ENCODE results near the gene MBOAT7. TPM values are rescaled to one million over a fixed set of nuclear protein-coding genes. Genes with fewer than 3 reads are reported as not detected.
A peak's percentile ranks its signal among the peaks of the same experiment; 100 is the strongest.
"Not testable (repeated sequence)": the region's sequence is repeated elsewhere in the genome, so short reads cannot be mapped to it uniquely, and the experiment has no call there.

Gene MBOAT7, protein sequence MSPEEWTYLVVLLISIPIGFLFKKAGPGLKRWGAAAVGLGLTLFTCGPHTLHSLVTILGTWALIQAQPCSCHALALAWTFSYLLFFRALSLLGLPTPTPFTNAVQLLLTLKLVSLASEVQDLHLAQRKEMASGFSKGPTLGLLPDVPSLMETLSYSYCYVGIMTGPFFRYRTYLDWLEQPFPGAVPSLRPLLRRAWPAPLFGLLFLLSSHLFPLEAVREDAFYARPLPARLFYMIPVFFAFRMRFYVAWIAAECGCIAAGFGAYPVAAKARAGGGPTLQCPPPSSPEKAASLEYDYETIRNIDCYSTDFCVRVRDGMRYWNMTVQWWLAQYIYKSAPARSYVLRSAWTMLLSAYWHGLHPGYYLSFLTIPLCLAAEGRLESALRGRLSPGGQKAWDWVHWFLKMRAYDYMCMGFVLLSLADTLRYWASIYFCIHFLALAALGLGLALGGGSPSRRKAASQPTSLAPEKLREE
- total RNA-seq (2014; rRNA removed; shearing (Covaris generic)): 27.5 and 28.9 TPM in 2 replicates
- 57.6 and 80.4 TPM in 2 replicates for polyA plus RNA-seq (2014; cell fraction: nucleus; rRNA removed)

DNA sequence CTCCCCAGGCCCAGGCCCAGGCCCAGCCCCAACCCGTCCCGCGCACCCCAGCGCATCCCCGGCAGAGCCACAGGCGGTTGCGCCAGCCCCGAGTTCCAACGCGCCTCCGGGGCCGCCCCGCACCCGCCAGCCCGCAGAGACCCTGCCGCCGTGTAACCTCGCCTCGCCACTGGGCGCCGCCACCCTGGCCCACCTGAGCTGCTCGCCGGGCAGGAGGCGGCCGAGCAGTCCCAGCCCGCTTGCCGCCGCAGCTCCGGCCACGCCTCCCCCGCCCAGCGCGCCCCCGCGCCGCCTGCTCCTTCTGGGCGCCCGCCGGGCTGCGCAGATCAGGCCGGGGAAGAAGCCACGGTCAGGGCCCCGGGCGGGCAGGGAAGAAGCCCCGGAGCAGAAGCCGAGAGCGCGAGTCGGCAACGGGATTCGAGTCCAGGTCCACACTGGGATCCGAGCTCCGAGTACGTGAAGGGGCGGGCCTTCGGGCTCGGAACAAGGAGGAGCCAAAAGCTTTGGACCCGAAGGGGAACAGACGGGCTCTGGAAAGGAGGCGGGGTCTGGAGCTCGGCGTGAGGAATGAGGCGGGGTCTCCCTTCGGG is at the start of gene MBOAT7:
MBOAT7 (minus strand) TSS at position 436 of the 590 bp plus-strand sequence. CDS start 1,072 bp downstream, outside the sequence.
- no peak for DNase-seq (ENCODE audit: extremely low read depth, low read depth)

DNA sequence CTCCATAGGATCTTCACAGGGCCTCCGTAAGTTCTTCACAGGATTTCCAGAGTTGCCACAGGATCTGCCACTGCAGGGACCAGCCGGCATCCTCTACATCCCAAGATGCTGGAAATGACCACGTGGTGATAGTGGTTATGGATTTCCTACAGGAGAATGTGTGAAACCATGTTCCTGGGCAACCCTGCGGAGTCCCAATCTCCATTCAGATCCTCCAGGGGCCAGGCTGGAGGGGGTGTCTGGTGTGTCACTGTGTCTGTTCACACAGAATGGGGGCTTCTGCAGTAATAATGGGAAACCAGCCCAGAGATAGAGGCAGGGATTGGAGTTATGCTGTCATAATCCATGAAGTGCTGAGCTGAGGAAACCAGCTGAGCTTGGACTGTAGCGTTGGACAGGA is 44.6 kb upstream of the MBOAT7 start:
- DNase-seq (ENCODE audit: extremely low read depth, low read depth): no peak

DNA sequence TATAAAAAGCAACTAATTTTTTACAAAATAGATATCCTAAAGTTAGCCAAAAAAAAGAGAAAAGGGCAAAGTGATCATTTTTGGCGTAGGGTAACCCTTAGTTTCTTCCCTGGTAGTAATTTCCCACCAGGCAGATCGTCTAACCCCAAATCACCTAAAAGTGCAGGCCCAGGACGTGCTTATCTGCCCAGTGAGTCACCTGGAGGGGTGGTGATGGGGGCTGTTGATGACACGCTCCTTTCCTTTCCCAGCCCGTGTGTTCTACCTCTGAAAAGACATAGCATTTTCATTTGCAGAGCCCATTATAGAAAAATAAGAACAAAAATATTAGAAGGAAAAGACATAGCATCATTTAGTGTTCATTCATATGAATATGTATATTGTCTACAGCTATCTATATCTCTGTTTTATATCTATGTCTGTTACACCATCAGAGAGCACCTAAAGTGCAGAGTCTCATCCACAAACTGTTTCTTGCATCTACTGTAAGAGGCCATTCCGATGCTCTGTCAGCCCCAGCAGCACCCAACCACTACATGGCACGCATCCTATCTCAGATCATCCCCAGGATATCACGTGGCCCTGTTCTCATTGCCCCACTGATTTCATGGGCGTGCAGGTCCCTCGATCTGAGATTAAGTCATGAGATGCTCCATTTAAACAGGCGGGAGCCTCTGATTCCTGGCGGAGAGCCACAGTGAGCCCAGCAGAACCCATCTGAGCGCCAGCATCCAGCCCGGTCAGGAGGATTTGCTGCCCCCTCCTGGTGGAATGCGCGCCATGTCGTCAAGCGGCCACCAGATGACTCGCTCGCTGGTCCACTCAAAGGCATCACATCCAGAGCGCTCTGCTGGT is 41.9 kb upstream of the MBOAT7 start:
- peak; percentile 53 for DNase-seq (ENCODE audit: extremely low read depth, low read depth)

DNA sequence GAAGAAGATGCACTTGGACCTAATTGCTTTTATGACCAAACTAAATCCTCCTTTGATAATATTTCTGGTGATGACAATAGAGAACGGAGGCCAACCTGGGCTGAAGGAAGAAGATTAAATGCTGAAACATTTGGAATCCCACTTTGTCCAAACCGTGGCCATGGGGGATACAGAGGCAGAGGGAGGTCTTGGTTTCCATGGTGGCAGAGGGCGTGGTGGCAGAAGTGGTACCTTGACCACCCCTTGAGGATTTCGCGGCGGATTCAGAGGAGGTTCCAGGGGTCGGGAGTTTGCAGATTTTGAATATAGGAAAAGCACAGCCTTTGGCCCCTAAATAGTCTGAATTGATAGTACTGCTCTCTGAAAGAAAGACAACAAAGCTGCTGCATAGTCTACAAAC is 40.7 kb upstream of the MBOAT7 start:
- no peak for DNase-seq (ENCODE audit: extremely low read depth, low read depth)

DNA sequence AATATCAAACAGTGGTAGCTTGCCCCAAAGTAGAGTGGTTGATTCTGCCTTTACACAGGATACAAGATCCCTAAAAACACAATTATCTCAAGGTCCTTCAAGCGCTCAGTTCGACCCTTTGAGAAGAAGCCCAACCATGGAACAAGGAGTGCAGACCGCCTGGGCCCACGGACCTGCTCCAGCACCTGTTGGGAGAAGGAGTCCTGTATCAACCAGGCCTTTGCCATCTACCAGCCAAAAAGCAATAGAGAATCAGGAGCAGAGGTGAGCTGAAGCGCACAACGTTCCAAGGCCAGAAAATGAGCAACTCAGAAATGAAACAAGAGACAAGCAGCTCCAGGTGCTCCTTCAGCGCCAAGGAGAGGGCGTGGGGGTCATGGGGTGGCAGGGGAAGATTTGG is 39.8 kb upstream of the MBOAT7 start:
- no peak for DNase-seq (ENCODE audit: extremely low read depth, low read depth)

DNA sequence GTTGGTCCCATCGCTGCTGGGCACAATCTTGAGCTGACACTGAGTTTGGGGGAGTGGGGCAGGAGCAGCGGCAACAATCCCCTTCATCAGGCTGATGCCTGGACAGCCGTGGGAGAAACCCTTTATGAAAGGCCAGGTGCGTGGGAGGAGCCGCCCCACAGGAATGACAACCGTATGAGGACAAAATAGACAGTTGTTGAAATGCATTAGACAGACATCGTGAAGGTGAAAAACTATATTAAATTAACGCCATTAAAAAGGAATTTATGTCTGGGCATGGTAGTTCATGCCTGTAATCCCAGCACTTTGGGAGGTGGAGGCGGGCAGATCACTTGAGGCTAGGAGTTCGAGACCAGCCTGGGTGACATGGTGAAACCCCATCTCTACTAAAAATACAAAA is 35.2 kb upstream of the MBOAT7 start:
- DNase-seq (ENCODE audit: extremely low read depth, low read depth): not testable (repeated sequence)

DNA sequence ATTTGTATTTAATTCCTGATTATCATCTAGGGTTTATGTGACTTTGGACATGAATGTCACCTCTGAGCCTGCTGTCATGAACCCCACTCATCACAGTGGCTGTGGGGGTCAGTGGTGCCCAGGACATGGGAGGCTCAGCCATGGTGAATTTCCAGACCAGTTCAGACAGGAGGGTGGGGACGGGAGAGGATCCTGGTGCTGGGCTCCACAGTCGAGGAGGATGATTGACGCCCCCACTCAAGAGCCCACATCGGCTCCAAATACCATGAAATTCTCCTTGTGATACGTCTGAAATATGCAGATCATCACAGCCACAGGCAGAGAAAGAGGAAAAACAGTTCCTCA is 34.5 kb upstream of the MBOAT7 start:
- not testable (repeated sequence) for DNase-seq (ENCODE audit: extremely low read depth, low read depth)

DNA sequence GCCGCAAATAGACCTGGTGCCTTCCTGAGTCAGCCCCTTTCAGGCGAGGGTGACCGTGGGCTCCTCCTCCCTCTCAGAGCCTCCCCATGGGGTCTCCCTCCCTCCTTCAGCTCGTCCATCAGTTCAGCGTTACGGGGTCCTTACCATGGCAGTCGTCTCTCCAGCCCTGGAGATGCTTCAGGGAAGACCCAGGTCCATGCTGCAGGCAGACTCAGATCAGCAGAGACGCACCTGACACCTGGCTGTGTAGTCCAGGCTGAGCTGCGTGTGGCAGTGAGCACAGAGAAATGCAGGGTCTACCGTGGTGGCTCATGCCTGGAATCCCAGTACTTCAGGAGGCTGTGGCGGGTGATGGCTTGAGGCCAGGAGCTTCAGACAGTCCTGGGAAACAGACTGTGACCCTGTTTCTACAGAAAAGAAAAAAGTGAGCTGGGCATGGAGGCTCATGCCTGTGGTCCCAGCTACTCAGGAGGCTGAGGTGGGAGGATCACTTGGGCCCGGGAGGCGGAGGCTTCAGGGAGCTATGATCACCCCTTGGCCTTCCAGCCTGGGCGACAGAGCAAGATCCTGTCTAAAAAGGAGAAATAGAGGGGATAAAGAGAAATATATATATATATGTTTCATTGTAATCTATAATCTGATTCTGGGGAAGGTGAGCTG is 34.0 kb upstream of the MBOAT7 start:
- DNase-seq (ENCODE audit: extremely low read depth, low read depth): not testable (repeated sequence)

DNA sequence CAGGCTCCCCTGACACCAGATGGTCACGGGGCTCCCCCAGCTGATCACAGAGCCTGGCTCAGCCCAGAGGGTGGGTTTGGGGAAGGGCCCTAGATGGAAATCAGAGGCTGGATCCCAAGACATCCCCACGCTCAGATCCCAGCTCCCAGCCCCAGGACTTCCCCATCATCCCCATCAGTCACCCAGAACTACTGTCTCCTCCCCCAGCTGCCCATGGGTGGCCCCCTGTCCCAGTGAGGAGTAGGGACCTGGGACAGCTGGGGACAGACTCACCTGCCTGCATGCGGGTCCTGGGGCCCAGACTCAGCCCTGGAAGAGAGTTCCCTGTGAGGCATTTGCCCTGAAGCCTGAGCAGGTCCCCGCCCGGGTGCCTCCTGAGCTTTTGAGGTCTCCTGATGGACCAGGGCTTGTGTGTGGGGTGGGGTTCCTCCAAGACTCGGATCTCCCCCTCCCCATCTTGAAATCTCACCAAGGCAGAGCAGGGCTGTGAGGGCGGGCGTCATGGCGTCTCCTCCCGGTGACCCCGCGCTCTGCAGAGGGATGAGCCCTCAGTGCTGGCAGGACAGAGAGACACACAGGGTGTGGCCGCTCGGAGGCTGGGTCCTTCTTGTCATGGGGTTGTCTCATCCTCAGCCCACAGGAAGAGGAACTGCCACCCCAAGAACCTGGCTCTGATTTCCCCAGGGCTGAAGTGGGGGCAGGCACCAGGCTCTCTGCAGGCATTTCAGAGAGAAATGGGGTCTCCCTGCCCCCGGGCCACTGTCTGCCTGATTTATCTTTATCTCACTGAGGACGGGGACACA is 33.3 kb upstream of the MBOAT7 start, which contains the start of gene LILRB3:
LILRB3 (minus strand) TSS at position 534 of the 803 bp plus-strand sequence; CDS start at position 503, 31 bp downstream.
- DNase-seq (ENCODE audit: extremely low read depth, low read depth): not testable (repeated sequence)

DNA sequence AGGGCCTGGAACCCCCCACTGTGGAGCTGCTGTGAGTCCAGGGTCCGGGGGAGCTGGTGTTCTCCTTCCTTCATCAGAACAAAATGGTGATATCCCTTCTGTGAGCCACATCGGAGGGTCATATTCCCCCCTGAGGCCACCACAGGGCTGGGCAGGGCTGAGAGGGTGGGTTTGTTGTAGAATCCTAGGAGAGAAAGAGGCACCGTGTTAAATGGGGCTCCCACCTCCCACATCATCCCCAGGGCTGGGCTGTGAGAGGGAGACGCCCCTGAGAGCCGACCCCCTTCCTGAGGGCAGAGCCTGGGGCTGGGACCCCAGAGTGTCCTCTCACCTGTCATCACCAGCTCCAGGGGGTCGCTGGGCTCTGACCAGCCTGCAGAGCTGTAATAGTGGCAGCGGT is 32.6 kb upstream of the MBOAT7 start:
- not testable (repeated sequence) for DNase-seq (ENCODE audit: extremely low read depth, low read depth)

DNA sequence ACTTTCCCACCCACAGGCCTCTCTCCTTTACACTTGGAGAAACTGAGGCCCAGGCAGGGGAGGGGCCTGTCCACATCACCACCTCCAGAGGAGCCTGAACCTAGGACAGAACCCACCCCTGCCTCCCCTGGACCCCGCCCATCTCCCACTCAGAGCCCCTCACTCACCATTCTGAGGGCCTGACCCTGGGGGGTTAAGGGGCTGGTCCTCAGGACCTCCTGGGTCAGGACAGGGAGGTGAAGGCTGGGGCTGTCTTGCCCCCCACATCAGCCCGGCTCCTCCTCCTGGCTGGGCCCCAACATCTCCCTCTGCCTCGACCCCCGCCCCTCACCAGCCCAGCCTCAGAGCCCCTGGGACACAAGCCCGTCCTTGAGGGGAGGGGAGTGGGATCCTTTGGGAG is 30.3 kb upstream of the MBOAT7 start:
- not testable (repeated sequence) for DNase-seq (ENCODE audit: extremely low read depth, low read depth)

DNA sequence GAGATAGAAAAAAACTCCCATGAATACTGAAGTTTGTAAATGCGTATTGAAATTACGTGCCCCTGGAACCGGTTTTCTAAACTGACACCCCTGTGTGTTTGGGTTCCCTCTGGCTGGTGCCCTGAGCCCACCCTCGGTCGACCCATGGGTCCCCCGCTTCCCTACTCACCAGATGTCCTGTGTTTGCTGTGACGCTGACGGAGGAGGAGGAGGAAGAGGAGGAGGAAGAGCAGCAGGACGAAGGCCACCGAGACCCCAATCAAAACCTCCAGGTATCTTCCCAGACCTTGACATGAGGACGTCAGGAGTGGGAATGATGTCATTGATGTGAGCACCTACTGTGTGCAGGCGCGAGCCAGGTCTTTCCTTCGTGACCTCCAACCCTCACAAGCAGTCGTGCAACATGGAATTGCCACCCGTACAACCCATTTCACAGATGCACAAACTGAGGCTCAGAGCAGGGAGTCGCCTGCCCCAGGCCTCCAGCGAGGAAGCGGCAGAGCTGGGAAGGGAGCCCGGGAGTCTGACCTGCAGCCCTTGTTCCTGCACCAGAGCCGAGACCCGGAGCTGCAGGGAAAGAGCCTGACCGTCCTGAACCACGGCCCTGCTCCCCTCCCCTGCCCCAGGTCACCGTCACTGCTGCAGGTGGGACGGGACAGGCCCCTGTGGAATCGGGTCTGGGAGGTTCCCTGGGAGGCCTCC is 29.7 kb upstream of the MBOAT7 start:
- no peak for DNase-seq (ENCODE audit: extremely low read depth, low read depth)

DNA sequence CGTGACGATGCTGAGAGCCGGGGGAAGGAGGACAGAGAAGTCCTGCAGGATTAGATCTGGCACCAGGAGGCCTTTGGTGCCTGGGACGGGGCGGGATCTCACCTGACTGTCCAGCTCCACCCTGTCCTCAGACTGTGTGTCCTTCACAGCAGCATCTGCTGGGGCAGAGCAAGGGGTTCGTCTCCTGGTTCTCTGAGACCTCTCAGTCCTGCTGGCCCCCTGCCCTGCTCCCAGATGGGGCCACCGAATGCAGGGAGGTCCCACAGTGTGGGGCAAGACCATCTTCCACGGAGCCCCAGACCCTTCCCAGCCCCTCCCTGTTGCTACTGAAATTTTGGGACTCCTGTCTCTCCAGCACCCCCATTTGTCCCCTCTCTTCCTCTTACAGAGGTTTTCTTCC is 28.9 kb upstream of the MBOAT7 start:
- DNase-seq (ENCODE audit: extremely low read depth, low read depth): no peak

DNA sequence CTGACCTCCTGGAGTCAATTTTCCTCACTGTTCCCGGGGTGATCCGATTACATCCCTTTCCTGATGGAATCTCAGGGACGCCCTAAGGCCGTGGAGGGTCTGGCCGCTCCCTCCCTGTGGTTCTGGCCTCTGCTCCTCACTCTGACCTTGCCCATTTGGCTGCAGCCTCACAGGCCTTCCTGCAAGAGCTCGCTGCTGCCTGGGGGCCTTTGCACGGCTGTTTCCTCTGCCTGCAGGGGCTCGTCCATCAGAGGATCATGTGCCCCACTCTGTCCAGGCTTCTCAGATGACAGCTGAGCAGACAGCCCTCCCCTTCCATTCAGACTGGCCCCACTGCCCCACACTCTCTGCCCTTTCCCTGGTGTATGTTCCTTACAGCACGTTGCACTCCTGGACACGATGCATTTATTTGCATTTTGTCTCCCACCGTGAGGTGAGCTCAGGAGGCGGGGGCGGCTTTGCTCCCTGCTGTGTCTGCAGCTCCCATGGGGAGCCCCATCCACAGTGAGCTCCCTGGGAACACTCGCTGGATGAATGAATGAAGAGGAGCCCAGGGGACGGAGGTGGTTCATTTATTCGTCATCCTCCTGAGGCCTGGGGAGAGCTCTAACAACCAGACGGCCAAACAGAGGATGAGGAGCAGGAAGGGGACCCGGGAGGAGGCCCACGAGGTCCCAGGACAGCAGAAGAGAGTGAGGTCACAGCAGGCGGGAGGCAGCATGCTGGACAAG is 28.3 kb upstream of the MBOAT7 start:
- DNase-seq (ENCODE audit: extremely low read depth, low read depth): not testable (repeated sequence)

DNA sequence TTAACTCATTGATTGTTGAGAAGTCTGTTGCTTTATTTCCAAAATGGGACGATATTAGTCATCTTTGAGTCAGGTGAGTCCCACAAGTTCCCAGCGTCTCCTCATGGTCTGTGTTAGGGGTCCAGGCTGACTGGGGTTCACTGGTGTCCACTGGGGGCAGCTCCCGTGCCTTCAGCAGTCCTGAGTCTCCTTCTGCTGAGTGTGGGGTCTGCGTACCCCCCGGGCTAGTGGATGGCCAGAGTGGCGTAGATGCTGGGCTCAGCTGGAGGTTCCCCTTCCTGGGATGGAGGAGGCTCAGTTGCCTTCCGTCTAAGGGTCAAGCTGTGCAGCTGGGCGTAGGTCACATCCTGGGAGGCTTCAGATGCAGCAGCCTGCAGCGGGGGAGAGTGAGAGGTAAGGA is 27.5 kb upstream of the MBOAT7 start:
- DNase-seq (ENCODE audit: extremely low read depth, low read depth): no peak

DNA sequence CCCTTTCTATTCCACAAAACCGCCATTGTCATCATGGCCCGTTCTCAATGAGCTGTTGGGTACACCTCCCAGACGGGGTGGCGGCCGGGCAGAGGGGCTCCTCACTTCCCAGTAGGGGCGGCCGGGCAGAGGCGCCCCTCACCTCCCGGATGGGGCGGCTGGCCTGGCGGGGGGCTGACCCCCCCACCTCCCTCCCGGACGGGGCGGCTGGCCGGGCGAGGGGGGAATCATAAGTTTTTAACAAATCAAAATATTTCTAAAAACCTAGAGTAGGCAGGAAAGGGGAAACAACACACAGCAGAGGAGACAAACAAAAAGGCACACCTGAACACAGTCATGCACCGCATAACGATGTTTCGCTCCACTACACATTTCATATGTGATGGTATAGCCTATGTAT is 25.4 kb upstream of the MBOAT7 start:
- not testable (repeated sequence) for DNase-seq (ENCODE audit: extremely low read depth, low read depth)

DNA sequence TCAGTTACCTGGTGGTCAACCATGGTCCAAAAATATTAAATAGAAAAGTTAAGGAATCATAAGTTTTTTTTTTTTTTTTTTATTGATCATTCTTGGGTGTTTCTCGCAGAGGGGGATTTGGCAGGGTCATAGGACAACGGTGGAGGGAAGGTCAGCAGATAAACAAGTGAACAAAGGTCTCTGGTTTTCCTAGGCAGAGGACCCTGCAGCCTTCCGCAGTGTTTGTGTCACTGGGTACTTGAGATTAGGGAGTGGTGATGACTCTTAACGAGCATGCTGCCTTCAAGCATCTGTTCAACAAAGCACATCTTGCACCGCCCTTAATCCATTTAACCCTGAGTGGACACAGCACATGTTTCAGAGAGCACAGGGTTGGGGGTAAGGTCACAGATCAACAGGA is 24.8 kb upstream of the MBOAT7 start:
- DNase-seq (ENCODE audit: extremely low read depth, low read depth): not testable (repeated sequence)

DNA sequence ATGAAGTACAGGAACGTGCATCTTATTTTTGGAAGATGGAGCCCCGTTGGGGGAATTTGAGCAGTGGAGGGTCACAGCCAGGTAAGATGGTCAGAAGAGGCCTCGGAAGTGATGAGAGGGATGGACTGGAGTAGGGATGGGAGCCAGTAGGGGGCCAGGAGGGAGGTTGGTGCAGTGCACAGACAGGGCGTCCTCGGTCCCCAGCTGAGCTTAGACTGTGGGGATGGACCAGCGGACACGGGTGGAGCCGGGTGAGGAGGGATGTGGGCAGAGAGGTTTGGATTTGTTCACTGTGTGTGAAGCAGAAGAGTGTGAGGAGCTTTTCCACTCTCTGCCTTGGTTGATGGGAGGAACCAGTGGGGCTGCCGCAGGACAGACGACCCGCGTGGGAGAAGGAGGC is 21.9 kb upstream of the MBOAT7 start:
- no peak for DNase-seq (ENCODE audit: extremely low read depth, low read depth)

Data from NCI-H460 (cell line).